Measurements from ENCODE around the gene AMPD3.

Gene AMPD3

DNA sequence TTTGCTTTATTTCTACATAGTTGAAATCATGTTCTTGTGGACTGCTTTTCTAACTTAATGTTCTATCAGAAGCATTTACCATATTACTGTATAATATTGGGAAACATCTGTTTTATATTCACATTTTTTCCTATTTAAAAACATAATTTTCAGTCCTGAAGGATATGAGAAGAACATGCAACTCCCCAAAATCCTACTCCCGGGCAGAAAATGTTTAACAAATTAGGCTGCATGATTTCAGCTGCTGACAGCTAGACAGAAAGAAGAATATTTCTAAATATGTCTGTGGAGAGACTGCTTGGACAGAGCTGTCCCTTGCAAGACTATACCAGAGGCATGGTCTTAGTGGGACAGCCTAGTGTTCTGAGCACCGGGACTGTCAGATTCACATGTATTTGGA, 15.7 kb upstream of the AMPD3 start:
- no peak for DNase-seq

GRCh38 chr11:10439924-10440323, 15.1 kb upstream of the AMPD3 start:
- no peak for DNase-seq

GRCh38 chr11:10440401-10440800, 14.7 kb upstream of the AMPD3 start:
- no peak for DNase-seq

DNA sequence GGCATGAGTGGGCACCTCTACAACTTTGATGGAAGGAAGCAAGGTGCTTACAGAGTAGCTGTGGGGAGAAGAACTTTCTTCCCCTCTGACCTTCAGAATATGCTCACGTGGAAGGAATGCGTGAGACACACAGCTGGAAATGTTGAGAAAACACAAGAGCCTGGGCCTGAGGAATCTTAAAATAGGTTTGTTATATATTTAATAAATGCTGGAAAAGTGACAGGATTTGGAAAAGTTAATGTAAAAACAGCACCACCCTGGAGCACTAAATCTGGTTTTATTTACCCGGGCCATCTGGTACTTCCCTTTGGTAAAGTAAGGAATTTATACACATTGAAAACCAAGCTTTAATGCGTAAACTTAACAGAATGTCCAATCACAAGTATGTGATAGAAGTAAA, 14.0 kb upstream of the AMPD3 start:
- DNase-seq: no peak

GRCh38 chr11:10441652-10442503, 13.2 kb upstream of the AMPD3 start:
- no peak for DNase-seq

DNA sequence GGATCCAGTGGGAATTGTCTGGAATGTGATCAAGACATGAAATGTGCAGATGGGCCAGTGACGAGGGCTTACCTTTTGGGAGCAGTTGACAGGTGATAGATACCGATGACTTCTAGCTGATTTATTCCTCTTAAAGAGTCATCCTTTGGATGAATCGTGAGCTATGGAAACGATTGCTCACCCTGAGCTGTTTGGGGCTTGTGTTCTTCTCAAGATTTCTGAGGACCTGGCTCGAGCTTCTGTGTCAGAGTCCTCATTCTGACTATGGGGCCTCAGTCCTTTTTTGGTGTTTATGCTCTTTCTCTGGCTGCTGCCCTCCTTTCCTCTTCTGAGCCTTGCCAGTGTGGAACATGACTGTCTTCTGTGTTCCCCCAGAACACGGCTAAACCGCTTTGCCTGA, 11.9 kb upstream of the AMPD3 start:
- no peak for DNase-seq

DNA sequence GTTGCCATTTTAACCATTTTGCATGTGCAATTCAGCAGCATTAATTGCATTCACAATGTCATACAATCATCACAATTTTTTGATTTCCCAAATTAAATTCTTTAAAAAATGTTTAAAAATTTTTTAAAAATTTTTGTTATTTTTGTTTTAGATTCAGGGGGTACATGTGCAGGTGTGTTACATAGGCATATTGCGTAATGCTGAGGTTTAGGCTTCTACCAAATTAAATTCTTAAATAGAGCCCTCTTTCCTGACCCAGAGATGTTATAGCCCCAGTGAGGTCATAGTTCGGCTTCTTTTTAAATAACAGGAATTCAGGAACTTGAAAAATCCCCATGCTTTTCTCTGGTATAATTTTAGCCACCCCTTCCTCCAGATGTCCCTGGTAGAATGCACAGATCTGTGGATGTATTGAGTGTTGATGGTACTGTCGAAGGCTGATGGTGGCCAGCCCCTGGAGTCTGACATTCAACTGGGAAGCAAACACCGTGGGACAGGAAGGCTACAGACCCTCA, 11.3 kb upstream of the AMPD3 start:
- DNase-seq: no peak

DNA sequence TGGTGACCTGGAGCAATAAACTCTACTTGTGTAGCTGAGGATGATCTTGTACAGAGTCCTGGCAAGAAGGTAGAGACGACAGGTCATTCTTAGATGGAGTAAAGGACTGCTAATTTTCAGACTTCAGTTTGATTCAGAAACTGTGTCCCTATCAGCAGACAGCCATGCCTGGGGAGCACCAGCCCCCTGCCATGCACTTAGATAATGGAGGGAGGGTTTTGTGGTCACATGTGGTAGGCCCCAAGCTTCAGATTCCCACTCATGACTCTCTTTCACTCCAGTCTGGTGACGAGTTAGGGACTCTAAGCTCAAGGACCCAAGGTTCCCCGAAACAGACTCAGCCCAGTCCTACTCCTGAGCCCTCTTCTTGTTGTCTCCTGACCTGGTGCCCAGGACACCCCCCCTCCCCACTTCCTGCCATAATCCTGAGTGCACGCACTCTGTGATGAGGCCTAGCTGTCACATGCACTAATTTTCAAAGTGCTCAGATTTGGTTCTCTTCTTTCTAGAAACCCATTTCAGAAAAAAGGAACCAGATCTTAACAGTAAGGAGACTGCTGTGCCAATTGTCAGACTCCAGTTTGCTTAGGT, 10.2 kb upstream of the AMPD3 start:
- no peak for DNase-seq

DNA sequence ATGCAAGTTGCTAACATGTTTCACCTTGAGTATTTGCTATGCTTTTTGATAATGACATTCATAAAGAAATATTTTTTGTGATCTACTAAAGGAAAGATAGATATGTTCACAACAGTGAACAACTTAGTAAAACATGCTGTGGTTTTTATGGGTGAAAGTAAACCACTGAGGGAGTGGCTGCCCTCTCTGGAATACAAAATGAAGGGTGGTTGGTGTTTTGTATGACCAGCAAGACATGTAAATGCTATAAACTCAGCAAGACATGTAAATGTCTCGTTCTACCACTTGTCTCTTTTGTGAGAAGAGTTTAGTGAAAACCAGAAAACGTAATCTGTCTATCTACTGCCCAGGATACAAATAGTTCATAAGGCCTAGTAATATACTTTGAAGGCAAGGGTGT, 7.6 kb upstream of the AMPD3 start:
- no peak for DNase-seq

DNA sequence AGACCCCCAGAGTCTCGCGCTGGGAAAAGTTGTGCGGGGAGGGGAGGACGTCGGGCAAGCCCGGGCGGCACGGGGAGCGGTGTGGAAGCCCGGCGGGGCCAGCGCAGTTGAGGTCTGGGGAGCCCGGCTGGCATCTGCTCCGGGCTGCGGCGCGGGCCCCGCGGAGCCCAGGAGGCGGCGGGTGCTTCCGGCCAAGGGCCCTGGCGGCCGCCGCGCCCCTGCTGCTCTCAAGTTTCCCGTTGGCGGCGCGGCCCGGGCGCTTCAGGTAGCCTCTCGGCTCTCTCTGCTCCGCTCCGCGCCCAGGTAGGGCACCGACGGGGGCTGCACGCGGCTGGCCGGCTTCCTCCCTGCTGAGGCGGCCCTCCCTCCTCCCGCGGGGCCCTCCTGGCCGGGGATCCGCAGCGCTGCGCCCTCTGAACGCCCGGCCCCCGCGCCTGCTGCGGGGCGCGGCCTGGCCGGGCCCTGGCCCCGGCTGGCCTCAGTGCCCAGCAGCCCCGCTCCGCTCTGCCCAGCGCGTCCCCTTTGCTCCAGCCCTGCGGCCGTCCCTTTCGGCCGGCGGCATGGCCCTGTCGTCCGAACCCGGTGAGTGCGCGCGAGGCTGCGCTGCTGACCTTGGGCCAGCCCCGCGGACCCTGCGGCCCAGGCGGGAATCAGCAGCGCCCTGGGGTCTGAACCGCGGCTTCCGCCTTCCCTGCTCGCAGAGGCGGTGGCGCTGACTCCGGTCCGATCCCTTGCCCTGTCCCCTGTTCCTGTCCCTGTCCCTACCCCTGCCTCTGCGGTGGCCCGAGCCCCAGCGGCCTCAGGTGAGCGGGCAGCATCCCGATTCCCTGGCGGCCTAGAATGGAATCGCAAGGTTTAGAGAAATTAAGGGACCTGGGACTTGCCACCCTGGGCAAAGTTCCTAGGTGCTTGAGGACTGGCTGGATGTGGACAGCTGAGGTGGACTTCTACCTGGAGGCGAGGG, 4.3 kb upstream of the AMPD3 start:
- peak; percentile 24 for DNase-seq

GRCh38 chr11:10451426-10452116, 3.5 kb upstream of the AMPD3 start:
- no peak for DNase-seq

DNA sequence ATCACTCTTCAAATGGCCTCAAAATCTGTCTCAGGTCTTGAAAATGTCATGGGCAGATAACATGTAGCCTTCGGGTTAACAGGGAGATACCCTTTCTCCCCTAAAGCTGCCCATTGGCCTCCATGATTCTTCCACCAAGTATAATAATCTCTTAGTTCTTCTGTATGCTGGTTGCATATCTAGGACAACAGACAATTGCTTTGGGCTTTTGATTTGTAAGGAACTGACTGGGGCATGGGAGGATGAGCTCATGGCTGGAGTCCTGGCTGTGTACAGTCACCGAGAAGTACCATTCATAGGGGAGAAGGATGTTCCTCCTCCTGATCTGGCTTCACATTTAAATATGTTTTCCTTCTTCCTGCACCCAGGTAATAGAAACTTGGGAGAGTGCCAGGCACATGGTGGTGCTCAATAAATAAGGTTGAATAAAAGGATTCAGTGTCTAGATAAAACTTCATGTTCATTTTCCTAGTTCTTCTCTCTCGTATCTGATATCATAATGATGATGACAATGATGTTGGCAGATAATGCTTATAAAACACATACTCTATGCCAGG, 2.8 kb upstream of the AMPD3 start:
- DNase-seq: no peak

- no peak for DNase-seq
Observed at GRCh38 chr11:10453261-10453660, 1.8 kb upstream of the AMPD3 start.

- DNase-seq: peak; percentile 86
Observed at GRCh38 chr11:10455637-10456487, 798 bp downstream of the AMPD3 start.

DNA sequence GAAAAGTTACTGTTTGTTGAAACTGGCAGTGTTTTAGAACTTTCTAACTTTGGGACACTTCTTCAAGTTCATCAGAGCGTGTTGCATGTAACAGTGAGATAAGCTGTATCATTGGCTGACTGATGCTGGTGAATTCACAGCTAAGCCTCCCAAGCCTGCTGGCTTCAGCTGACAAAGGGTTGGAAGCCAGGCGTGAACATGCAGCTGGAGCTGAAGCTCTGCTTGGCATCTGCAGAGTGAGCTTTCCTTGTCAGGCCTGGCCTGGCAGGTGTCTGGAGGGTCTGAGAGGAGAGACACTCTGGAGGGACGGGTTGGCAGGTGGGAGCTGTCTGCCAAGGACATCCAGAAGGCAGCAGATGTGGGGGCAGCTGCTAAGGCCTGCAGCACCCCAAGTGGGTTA, 1.5 kb downstream of the AMPD3 start:
- peak; percentile 71 for DNase-seq

DNA sequence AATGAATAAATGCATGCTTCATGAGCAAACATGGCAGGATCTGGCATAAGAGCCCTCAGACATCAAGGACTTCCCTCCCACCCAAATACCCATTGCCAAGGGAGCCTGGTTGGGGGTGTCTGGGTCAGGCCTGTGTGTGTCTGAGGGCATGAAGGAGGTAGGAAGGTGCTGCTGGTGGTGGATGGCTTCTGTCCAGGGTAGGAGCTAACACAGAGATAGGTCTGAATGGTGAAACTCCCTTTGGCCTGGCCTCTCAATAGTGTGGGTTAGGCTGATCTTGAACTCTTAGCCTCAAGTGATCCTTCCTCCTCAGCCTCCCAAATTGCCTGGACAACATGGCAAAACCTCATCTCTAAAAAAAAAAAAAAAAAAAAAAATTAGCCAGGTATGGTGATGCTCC, 2.8 kb downstream of the AMPD3 start:
- no peak for DNase-seq

DNA sequence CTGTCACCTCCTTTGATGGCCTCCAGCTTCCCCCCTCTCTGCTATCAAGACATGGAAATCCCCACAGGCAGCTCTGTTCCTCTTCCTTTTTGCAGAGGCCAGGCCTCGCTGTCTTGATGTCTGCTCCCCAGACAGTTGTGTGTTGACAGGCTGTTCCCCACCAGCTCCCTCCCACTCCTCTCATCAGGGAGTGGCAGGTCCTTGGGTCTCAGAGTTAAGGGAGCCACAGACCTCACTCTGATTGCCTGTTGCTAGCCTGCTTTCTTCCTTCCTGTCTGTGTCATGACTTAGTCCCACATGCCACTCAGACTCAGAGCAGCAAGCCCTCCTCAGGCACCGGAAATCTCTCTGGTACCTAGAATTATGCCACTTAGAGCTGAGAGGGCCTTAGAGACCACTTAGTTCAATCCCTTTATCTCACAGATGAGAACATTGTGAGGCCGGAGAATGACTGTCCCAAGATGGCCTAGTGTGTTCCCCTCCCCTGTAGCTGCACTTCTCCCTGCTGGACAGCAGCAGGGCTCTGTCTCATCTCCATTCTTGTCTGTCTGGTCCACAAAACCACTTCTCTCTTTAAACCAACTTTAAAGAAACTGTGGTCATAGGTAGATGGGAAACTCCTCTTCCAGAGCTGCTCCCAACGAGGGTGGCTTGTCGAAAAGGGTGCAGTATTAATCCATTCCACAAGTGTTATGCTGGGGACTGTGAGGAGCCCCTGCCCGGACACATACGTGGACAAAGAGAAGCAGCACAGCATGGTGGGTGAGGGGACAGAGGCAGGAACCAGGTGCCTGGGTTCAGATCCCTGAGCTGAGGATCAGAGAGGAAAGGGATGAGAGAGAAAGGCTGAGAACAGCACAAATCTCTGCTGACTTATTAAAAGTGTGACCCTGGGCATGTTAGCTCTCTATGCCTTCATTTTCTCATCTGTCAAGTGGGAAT, 4.2 kb downstream of the AMPD3 start:
- no peak for DNase-seq

DNA sequence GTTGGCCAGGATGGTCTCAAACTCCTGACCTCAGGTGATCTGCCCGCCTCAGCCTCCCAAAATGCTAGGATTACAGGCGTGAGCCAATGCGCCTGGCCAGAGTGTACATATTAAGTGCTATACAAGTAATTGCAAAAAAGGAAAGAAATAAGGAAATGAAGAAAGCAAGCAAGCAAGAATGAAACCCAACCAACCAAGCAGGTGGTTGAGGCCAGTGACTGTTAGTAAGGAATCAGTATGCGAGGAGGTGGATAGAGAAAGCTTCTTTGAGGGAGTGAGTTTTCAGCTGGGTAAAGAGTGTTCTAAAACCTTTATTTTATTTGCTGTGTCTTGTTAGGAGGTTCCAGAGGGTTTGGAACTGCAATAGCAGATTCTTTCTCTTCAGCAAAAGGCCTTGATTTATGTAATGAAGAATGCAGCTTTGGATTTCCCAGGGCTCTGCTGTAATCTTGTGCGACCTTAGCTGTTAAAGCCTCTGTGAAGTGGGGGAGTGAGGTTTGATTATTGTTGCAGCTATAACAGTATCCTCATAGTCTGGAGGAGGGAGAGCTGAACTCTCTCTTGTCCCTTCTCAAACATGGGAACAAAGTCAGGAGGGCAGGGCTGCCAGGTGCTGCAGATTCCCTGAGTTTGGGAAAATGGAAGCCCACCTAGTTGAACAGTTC, 5.7 kb downstream of the AMPD3 start:
- DNase-seq: no peak

GRCh38 chr11:10461276-10461790, 6.3 kb downstream of the AMPD3 start:
- DNase-seq: no peak
